Stimulated activated naive B cell treated with anti-CD40 and anti-IgM and Interleukin-4, amounts not matched to agents 10 μg/mL and 1 μg/mL and 100 μg/mL, for 72 hours (primary cell): ENCODE data around the gene RAB42.
A peak's percentile ranks its signal among the peaks of the same experiment; 100 is the strongest.
"Not testable (repeated sequence)": the region's sequence is repeated elsewhere in the genome, so short reads cannot be mapped to it uniquely, and the experiment has no call there.

Experiments
- ATAC-seq, 2 donors: fragments of 150-1000 bp; cut with Tn5 transposase; replicated peaks; 2 replicates each; pipeline ENCODE4 v1.10.0; 2021; ENCODE audit warnings: moderate library complexity in 1 of 2
- DNase-seq: peaks from one replicate; pipeline ENCODE4 v3.0.0; 2021
- H3K27ac Mint-ChIP-seq: one replicate; pipeline ENCODE4 v1.8.0; 2022; ENCODE audit warnings: mild to moderate bottlenecking, mixed read lengths
- H3K27me3 Mint-ChIP-seq, 2 donors: one replicate each; pipeline ENCODE4 v1.8.0; 2022; ENCODE audit warnings: mixed read lengths in 2 of 2
- H3K36me3 Mint-ChIP-seq, 2 donors: one replicate each; pipeline ENCODE4 v1.8.0; 2022; ENCODE audit warnings: mixed read lengths in 2 of 2, mild to moderate bottlenecking in 1 of 2
- H3K4me1 Mint-ChIP-seq, 2 donors: one replicate each; pipeline ENCODE4 v1.8.0; 2022; ENCODE audit warnings: mixed read lengths in 2 of 2, mild to moderate bottlenecking in 1 of 2
- H3K4me3 Mint-ChIP-seq, 2 donors: one replicate each; pipeline ENCODE4 v1.8.0; 2022; ENCODE audit warnings: mild to moderate bottlenecking in 2 of 2, mixed read lengths in 2 of 2, moderate library complexity in 1 of 2
- H3K9me3 Mint-ChIP-seq, 2 donors: one replicate each; pipeline ENCODE4 v1.8.0; 2022; ENCODE audit warnings: mixed read lengths in 2 of 2, mild to moderate bottlenecking in 1 of 2

The RAB42 gene, protein sequence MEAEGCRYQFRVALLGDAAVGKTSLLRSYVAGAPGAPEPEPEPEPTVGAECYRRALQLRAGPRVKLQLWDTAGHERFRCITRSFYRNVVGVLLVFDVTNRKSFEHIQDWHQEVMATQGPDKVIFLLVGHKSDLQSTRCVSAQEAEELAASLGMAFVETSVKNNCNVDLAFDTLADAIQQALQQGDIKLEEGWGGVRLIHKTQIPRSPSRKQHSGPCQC

GRCh38 chr1:28591708-28592320, at the start of gene RAB42:
TSS of gene RAB42 (plus strand) at chr1:28592265. CDS start at chr1:28592512, 247 bp downstream.
- Mint-ChIP-seq H3K4me3 (peak within 1 kb of the TSS; percentile 85 to 86), H3K36me3 (peaks cover 4% of the 10 kb centered on the region in 2 donors), H3K27me3 (peaks cover 8 to 14% of the 10 kb centered on the region in 2 donors), H3K27ac (peak within 1 kb of the TSS; percentile 59), H3K9me3 (no peaks in the 10 kb centered on the region), H3K4me1 (peaks cover 10 to 29% of the 10 kb centered on the region in 2 donors)
- no peak for DNase-seq
- peak; percentile 67 to 76 for ATAC-seq

DNA sequence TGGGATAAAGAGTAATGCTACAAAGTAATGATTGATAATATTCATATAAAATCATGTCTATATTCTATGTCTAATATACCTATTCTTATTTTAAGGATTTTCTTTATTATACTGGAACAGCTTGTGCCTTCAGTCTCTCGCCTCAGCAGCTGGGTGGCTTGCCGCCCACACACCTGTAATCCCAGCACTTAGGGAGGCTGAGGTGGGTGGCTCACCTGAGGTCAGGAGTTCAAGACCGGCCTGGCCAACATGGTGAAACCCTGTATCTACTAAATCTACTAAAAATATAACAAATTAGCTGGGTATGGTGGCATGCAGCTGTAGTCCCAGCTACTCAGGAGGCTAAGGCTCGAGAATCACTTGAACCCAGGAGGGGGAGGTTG, 46.8 kb upstream of the RAB42 start:
- Mint-ChIP-seq H3K4me1 (no peaks in the 10 kb centered on the region), H3K4me3 (no peak overlapping the region), H3K27ac (no peak overlapping the region), H3K27me3 (no peaks in the 10 kb centered on the region), H3K36me3 (no peaks in the 10 kb centered on the region), H3K9me3 (no peaks in the 10 kb centered on the region)
- no peak for DNase-seq
- no peak for ATAC-seq

DNA sequence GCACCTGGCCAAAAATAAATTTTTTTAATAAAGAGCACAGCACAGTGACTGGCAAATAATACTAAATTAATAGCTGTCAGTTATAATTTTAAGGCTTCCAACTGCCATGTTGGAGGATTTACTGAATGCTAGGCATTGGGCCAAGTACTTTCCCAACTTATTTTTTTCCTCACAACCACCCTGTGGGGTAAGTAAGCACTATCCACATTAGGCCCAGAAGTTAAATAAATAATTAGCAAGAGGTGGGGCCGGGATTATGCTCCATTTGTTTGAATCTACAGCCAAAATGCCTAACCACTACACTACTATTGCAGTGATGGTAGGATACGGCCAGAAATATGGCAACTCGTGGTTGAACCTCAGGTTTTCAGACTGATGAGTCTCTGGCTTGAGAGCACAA, 43.7 kb upstream of the RAB42 start:
- DNase-seq (no peak), ATAC-seq (no peak)

DNA sequence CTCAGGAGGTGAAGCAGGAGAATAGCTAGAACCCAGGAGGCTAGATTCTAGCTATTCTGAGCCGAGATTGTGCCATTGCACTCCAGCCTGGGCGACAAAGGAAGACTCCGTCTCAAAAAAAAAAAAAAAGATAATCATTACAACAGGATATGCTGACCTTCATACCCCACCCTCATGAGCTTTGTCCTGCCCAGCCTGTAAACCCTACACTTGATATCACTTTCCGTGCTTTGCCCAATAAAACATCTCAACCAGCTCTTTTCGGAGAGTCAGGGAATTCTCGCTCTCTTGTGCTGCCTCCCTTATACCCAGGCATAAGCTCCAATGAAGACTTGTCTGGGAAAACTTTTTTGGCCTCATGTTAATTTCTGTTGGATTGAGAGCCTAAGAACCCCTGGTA, 40.7 kb upstream of the RAB42 start:
- Mint-ChIP-seq H3K36me3 (peaks cover 7 to 9% of the 10 kb centered on the region in 2 donors), H3K9me3 (no peaks in the 10 kb centered on the region), H3K27me3 (no peaks in the 10 kb centered on the region), H3K4me3 (no peak overlapping the region), H3K4me1 (peaks cover 0 to 19% of the 10 kb centered on the region in 2 donors), H3K27ac (no peak overlapping the region)
- DNase-seq (no peak), ATAC-seq (no peak)

More for the DNA sequence above, 43.7 kb upstream of the RAB42 start:
- Mint-ChIP-seq H3K36me3 (peaks cover 0 to 1% of the 10 kb centered on the region in 2 donors), H3K27me3 (no peaks in the 10 kb centered on the region), H3K4me3 (no peak overlapping the region), H3K27ac (no peak overlapping the region), H3K4me1 (peaks cover 0 to 6% of the 10 kb centered on the region in 2 donors), H3K9me3 (no peaks in the 10 kb centered on the region)

- Mint-ChIP-seq H3K27ac (peak within 1 kb of the TSS; percentile 97), H3K9me3 (no peaks in the 10 kb centered on the region), H3K27me3 (no peaks in the 10 kb centered on the region), H3K36me3 (peaks cover 13 to 16% of the 10 kb centered on the region in 2 donors), H3K4me1 (peaks cover 1 to 19% of the 10 kb centered on the region in 2 donors), H3K4me3 (peak within 1 kb of the TSS; percentile 96)
- ATAC-seq (peak; percentile 94 to 96), DNase-seq (peak; percentile 97)
Measured at GRCh38 chr1:28552758-28553663, 39.1 kb upstream of the RAB42 start, which contains the start of gene TRNAU1AP. TSS of gene TRNAU1AP (plus strand) at chr1:28553085. CDS start at chr1:28553111, 26 bp downstream.

GRCh38 chr1:28560886-28561285, 31.2 kb upstream of the RAB42 start:
- no peak overlapping the region for H3K27ac Mint-ChIP-seq
- no peak for ATAC-seq
- no peak for DNase-seq
- H3K4me3 Mint-ChIP-seq, result no peak overlapping the region
- no peaks in the 10 kb centered on the region for H3K27me3 Mint-ChIP-seq
- H3K9me3 Mint-ChIP-seq, result no peaks in the 10 kb centered on the region
- peaks cover 0 to 1% of the 10 kb centered on the region in 2 donors for H3K4me1 Mint-ChIP-seq
- H3K36me3 Mint-ChIP-seq, result peaks cover 25 to 27% of the 10 kb centered on the region in 2 donors

- peaks cover 28 to 29% of the 10 kb centered on the region in 2 donors for H3K36me3 Mint-ChIP-seq
Measured at GRCh38 chr1:28564310-28564709, 27.8 kb upstream of the RAB42 start.

GRCh38 chr1:28565040-28565439, 27.0 kb upstream of the RAB42 start:
- no peaks in the 10 kb centered on the region for H3K9me3 Mint-ChIP-seq
- no peaks in the 10 kb centered on the region for H3K4me1 Mint-ChIP-seq
- peaks cover 25 to 26% of the 10 kb centered on the region in 2 donors for H3K36me3 Mint-ChIP-seq
- DNase-seq (no peak), ATAC-seq (no peak)
- no peak overlapping the region for H3K4me3 Mint-ChIP-seq
- no peaks in the 10 kb centered on the region for H3K27me3 Mint-ChIP-seq
- H3K27ac Mint-ChIP-seq, result no peak overlapping the region

More at GRCh38 chr1:28564310-28564709, 27.8 kb upstream of the RAB42 start:
- no peak overlapping the region for H3K4me3 Mint-ChIP-seq
- no peaks in the 10 kb centered on the region for H3K4me1 Mint-ChIP-seq
- ATAC-seq, result no peak
- H3K27ac Mint-ChIP-seq, result no peak overlapping the region
- H3K27me3 Mint-ChIP-seq, result no peaks in the 10 kb centered on the region
- H3K9me3 Mint-ChIP-seq, result no peaks in the 10 kb centered on the region
- no peak for DNase-seq

GRCh38 chr1:28565726-28566125, 26.3 kb upstream of the RAB42 start:
- no peak overlapping the region for H3K27ac Mint-ChIP-seq
- ATAC-seq (no peak), DNase-seq (no peak)
- no peak overlapping the region for H3K4me3 Mint-ChIP-seq
- no peaks in the 10 kb centered on the region for H3K27me3 Mint-ChIP-seq
- no peaks in the 10 kb centered on the region for H3K9me3 Mint-ChIP-seq
- H3K4me1 Mint-ChIP-seq, result no peaks in the 10 kb centered on the region
- peaks cover 22 to 30% of the 10 kb centered on the region in 2 donors for H3K36me3 Mint-ChIP-seq

- H3K27me3 Mint-ChIP-seq, result no peaks in the 10 kb centered on the region
- no peak for ATAC-seq
- H3K4me3 Mint-ChIP-seq, result no peak overlapping the region
- no peaks in the 10 kb centered on the region for H3K4me1 Mint-ChIP-seq
- peaks cover 24 to 31% of the 10 kb centered on the region in 2 donors for H3K36me3 Mint-ChIP-seq
- H3K9me3 Mint-ChIP-seq, result no peaks in the 10 kb centered on the region
- no peak overlapping the region for H3K27ac Mint-ChIP-seq
- DNase-seq, result no peak
Measured at GRCh38 chr1:28566931-28567330, 25.1 kb upstream of the RAB42 start.

- DNase-seq (no peak), ATAC-seq (no peak)
- Mint-ChIP-seq H3K4me1 (peaks cover 1 to 2% of the 10 kb centered on the region in 2 donors), H3K36me3 (peaks cover 27 to 33% of the 10 kb centered on the region in 2 donors), H3K27ac (no peak overlapping the region), H3K27me3 (no peaks in the 10 kb centered on the region), H3K4me3 (no peak overlapping the region), H3K9me3 (no peaks in the 10 kb centered on the region)
Measured at GRCh38 chr1:28571911-28572310, 20.2 kb upstream of the RAB42 start.

- H3K9me3 Mint-ChIP-seq, H3K27me3 Mint-ChIP-seq, H3K4me3 Mint-ChIP-seq, DNase-seq, ATAC-seq, H3K27ac Mint-ChIP-seq: not testable (repeated sequence)
- Mint-ChIP-seq H3K4me1 (peaks cover 10 to 11% of the 10 kb centered on the region in 2 donors), H3K36me3 (peaks cover 26 to 38% of the 10 kb centered on the region in 2 donors)
Measured at GRCh38 chr1:28572891-28573290, 19.2 kb upstream of the RAB42 start.

DNA sequence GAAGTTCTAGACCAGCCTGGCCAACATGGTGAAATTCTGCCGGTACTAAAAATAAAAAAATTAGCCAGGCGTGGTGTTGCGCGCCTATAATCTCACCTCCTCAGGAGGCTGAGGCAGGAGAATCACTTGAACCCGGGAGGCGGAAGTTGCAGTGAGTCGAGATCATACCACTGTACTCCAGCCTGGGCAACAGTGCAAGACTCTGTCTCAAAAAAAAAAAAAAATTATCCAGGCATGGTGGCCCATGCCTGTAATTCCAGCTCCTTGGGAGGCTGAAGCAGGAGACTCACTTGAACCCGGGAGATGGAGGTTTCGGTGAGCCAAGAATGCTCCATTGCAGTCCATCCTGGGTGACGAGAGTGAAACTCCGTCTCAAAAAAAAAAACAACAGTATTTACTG, 18.5 kb upstream of the RAB42 start:
- ATAC-seq (no peak), DNase-seq (no peak)
- H3K4me3 Mint-ChIP-seq, result no peak overlapping the region
- no peaks in the 10 kb centered on the region for H3K9me3 Mint-ChIP-seq
- H3K36me3 Mint-ChIP-seq, result peaks cover 28 to 39% of the 10 kb centered on the region in 2 donors
- no peak overlapping the region for H3K27ac Mint-ChIP-seq
- H3K27me3 Mint-ChIP-seq, result no peaks in the 10 kb centered on the region
- H3K4me1 Mint-ChIP-seq, result peaks cover 15 to 18% of the 10 kb centered on the region in 2 donors

GRCh38 chr1:28577052-28577678, 14.9 kb upstream of the RAB42 start:
- no peaks in the 10 kb centered on the region for H3K27me3 Mint-ChIP-seq
- H3K9me3 Mint-ChIP-seq, result no peaks in the 10 kb centered on the region
- H3K27ac Mint-ChIP-seq, result peak overlapping the region; percentile 85
- DNase-seq, result no peak
- ATAC-seq, result peak in 1 of 2 donors; percentile 1
- peak overlapping the region in 1 of 2 donors; percentile 43 for H3K4me3 Mint-ChIP-seq
- H3K4me1 Mint-ChIP-seq, result peaks cover 28 to 39% of the 10 kb centered on the region in 2 donors
- H3K36me3 Mint-ChIP-seq, result peaks cover 47 to 56% of the 10 kb centered on the region in 2 donors
